ENCODE results near the gene PRKCH.

PRKCH gene

GRCh38 chr14:61476754-61477410 is 155.5 kb downstream of the PRKCH start:
- DNase-seq, result peak; percentile 95

GRCh38 chr14:61477712-61478462 is 156.5 kb downstream of the PRKCH start:
- DNase-seq, result no peak

GRCh38 chr14:61478971-61479473 is 157.6 kb downstream of the PRKCH start:
- no peak for DNase-seq

GRCh38 chr14:61479746-61480502 is 158.5 kb downstream of the PRKCH start:
- no peak for DNase-seq

- no peak for DNase-seq
Measured at GRCh38 chr14:61480704-61481285, 159.4 kb downstream of the PRKCH start.

- no peak for DNase-seq
Measured at GRCh38 chr14:61481701-61482100, 160.3 kb downstream of the PRKCH start.

GRCh38 chr14:61482348-61483206 is 161.2 kb downstream of the PRKCH start:
- no peak for DNase-seq

- DNase-seq, result no peak
Measured at GRCh38 chr14:61483476-61483875, 162.1 kb downstream of the PRKCH start.

- DNase-seq, result no peak
Measured at GRCh38 chr14:61484031-61484430, 162.7 kb downstream of the PRKCH start.

- DNase-seq, result no peak
Measured at GRCh38 chr14:61484826-61485584, 163.6 kb downstream of the PRKCH start.

- no peak for DNase-seq
Measured at GRCh38 chr14:61485661-61486060, 164.3 kb downstream of the PRKCH start.

GRCh38 chr14:61486930-61487495 is 165.6 kb downstream of the PRKCH start:
- no peak for DNase-seq

- no peak for DNase-seq
Measured at GRCh38 chr14:61488417-61489401, 167.3 kb downstream of the PRKCH start.

GRCh38 chr14:61489512-61489911 is 168.1 kb downstream of the PRKCH start:
- DNase-seq, result no peak

GRCh38 chr14:61489932-61490331 is 168.6 kb downstream of the PRKCH start:
- DNase-seq, result no peak

GRCh38 chr14:61491224-61491623 is 169.8 kb downstream of the PRKCH start:
- DNase-seq, result no peak

- DNase-seq, result no peak
Measured at GRCh38 chr14:61491876-61492434, 170.6 kb downstream of the PRKCH start.

GRCh38 chr14:61492474-61492873 is 171.1 kb downstream of the PRKCH start:
- no peak for DNase-seq

- DNase-seq, result no peak
Measured at GRCh38 chr14:61493239-61493638, 171.9 kb downstream of the PRKCH start.
